ENCODE data around the gene CCL23. TPM values are rescaled to one million over a fixed set of nuclear protein-coding genes. Genes with fewer than 3 reads are reported as not detected.

Gene CCL23
- total RNA-seq, 3 donors from 2014 or later (not counting 1 experiment from before 2014, with no cell fraction given): 0.68 to 0.80 TPM; not detected in 1

- 25% methylated on average over 2 of the region's 3 CpGs for WGBS (ENCODE audit: insufficient coverage)
- Histone ChIP-seq H3K27me3 (ENCODE audit: control insufficient read depth, insufficient read depth, low read length) (no peaks in the 10 kb centered on the region), H3K4me1 (ENCODE audit: control insufficient read depth, insufficient read depth, low read length) (no peaks in the 10 kb centered on the region), H3K4me3 (ENCODE audit: low read length) (no peak overlapping the region), H3K27ac (ENCODE audit: low read length) (no peak overlapping the region), H3K9me3 (ENCODE audit: control insufficient read depth, insufficient read depth, low read length) (no peaks in the 10 kb centered on the region), H3K36me3 (ENCODE audit: control insufficient read depth, insufficient read depth, low read length) (no peaks in the 10 kb centered on the region)
- ATAC-seq (no peak), DNase-seq (no peak)
- H3K9me3 Mint-ChIP-seq: no peaks in the 10 kb centered on the region
- no peak overlapping the region for H3K27ac Mint-ChIP-seq
- H3K36me3 Mint-ChIP-seq: no peaks in the 10 kb centered on the region
- peaks cover 9% of the 10 kb centered on the region in 2 donors for H3K4me1 Mint-ChIP-seq
- intact Hi-C loops (cut with micrococcal nuclease): no loop called here
- H3K4me3 Mint-ChIP-seq: no peak overlapping the region
- TF ChIP-seq CTCF (IDR thresholded peaks at IDR 0.05): no peak
- no peaks in the 10 kb centered on the region for H3K27me3 Mint-ChIP-seq (ENCODE audit: low read depth in 2 of 2)
Observed at GRCh38 chr17:36034127-36034526, 16.4 kb upstream of the CCL23 start.

- Histone ChIP-seq H3K36me3 (ENCODE audit: control insufficient read depth, insufficient read depth, low read length) (no peaks in the 10 kb centered on the region), H3K4me1 (ENCODE audit: control insufficient read depth, insufficient read depth, low read length) (no peaks in the 10 kb centered on the region), H3K4me3 (ENCODE audit: low read length) (no peak overlapping the region), H3K9me3 (ENCODE audit: control insufficient read depth, insufficient read depth, low read length) (no peaks in the 10 kb centered on the region), H3K27me3 (ENCODE audit: control insufficient read depth, insufficient read depth, low read length) (no peaks in the 10 kb centered on the region), H3K27ac (ENCODE audit: low read length) (no peak overlapping the region)
- WGBS (ENCODE audit: insufficient coverage): no CpG with 5 or more reads among the region's 1 CpG
- no peak for DNase-seq
- no peak overlapping the region for H3K27ac Mint-ChIP-seq
- no peaks in the 10 kb centered on the region for H3K36me3 Mint-ChIP-seq
- no peak overlapping the region for H3K4me3 Mint-ChIP-seq
- TF ChIP-seq CTCF (IDR thresholded peaks at IDR 0.05): no peak
- no peaks in the 10 kb centered on the region for H3K27me3 Mint-ChIP-seq (ENCODE audit: low read depth in 2 of 2)
- intact Hi-C loops (cut with micrococcal nuclease): no loop called here
- no peak for ATAC-seq
- no peaks in the 10 kb centered on the region for H3K9me3 Mint-ChIP-seq
- H3K4me1 Mint-ChIP-seq: peaks cover 9 to 16% of the 10 kb centered on the region in 2 donors
Observed at GRCh38 chr17:36030956-36031355, 13.2 kb upstream of the CCL23 start.

- no peak overlapping the region for H3K4me3 Mint-ChIP-seq
- no peaks in the 10 kb centered on the region for H3K9me3 Mint-ChIP-seq
- no peak overlapping the region for H3K4me3 ChIP-seq (ENCODE audit: low read length)
- H3K36me3 ChIP-seq (ENCODE audit: control insufficient read depth, insufficient read depth, low read length): no peaks in the 10 kb centered on the region
- ATAC-seq (no peak), DNase-seq (no peak)
- H3K36me3 Mint-ChIP-seq: no peaks in the 10 kb centered on the region
- no peaks in the 10 kb centered on the region for H3K27me3 ChIP-seq (ENCODE audit: control insufficient read depth, insufficient read depth, low read length)
- 82% methylated on average over 4 of the region's 4 CpGs for WGBS (ENCODE audit: insufficient coverage)
- H3K27me3 Mint-ChIP-seq (ENCODE audit: low read depth in 2 of 2): no peaks in the 10 kb centered on the region
- peaks cover 0 to 8% of the 10 kb centered on the region in 2 donors for H3K4me1 Mint-ChIP-seq
- peaks cover 8% of the 10 kb centered on the region for H3K9me3 ChIP-seq (ENCODE audit: control insufficient read depth, insufficient read depth, low read length)
- H3K4me1 ChIP-seq (ENCODE audit: control insufficient read depth, insufficient read depth, low read length): no peaks in the 10 kb centered on the region
- H3K27ac ChIP-seq (ENCODE audit: low read length): no peak overlapping the region
- intact Hi-C loops (cut with micrococcal nuclease): no loop called here
- TF ChIP-seq CTCF (IDR thresholded peaks at IDR 0.05): no peak
- H3K27ac Mint-ChIP-seq: no peak overlapping the region
Observed at GRCh38 chr17:36027761-36028160, 10.0 kb upstream of the CCL23 start.

GRCh38 chr17:36024106-36024869, 6.5 kb upstream of the CCL23 start:
- peaks cover 12% of the 10 kb centered on the region for H3K9me3 ChIP-seq (ENCODE audit: control insufficient read depth, insufficient read depth, low read length)
- no peaks in the 10 kb centered on the region for H3K27me3 ChIP-seq (ENCODE audit: control insufficient read depth, insufficient read depth, low read length)
- DNase-seq: no peak
- Mint-ChIP-seq H3K4me1 (peaks cover 0 to 15% of the 10 kb centered on the region in 2 donors), H3K4me3 (no peak overlapping the region), H3K27ac (no peak overlapping the region), H3K36me3 (no peaks in the 10 kb centered on the region), H3K9me3 (no peaks in the 10 kb centered on the region), H3K27me3 (ENCODE audit: low read depth in 2 of 2) (peaks cover 0 to 8% of the 10 kb centered on the region in 2 donors)
- H3K4me1 ChIP-seq (ENCODE audit: control insufficient read depth, insufficient read depth, low read length): no peaks in the 10 kb centered on the region
- no peak for TF ChIP-seq CTCF (IDR thresholded peaks at IDR 0.05)
- no peak for ATAC-seq
- intact Hi-C loops (cut with micrococcal nuclease): no loop called here
- 96% methylated on average over 5 of the region's 6 CpGs for WGBS (ENCODE audit: insufficient coverage)
- no peaks in the 10 kb centered on the region for H3K36me3 ChIP-seq (ENCODE audit: control insufficient read depth, insufficient read depth, low read length)
- H3K4me3 ChIP-seq (ENCODE audit: low read length): no peak overlapping the region
- H3K27ac ChIP-seq (ENCODE audit: low read length): no peak overlapping the region

Data from natural killer cell (primary cell).